Osteocyte (in vitro differentiated cells): ENCODE results near the gene OSGIN1. TPM values are rescaled to one million over a fixed set of nuclear protein-coding genes. Genes with fewer than 3 reads are reported as not detected.
"Not testable (repeated sequence)": the region's sequence is repeated elsewhere in the genome, so short reads cannot be mapped to it uniquely, and the experiment has no call there.

ENCODE experiments used
- DNase-seq: peaks from one replicate; pipeline ENCODE4 v3.0.0; 2021; ENCODE audit warnings: mixed read lengths; ENCODE audit not compliant: unreplicated experiment; ENCODE audit errors: extremely low spot score
- H3K27ac Mint-ChIP-seq: one replicate; pipeline ENCODE4 v1.8.0; 2021; ENCODE audit warnings: mild to moderate bottlenecking, mixed read lengths; ENCODE audit not compliant: unreplicated experiment
- H3K27me3 Mint-ChIP-seq: one replicate; pipeline ENCODE4 v1.8.0; 2021; ENCODE audit warnings: mixed read lengths; ENCODE audit not compliant: unreplicated experiment
- H3K36me3 Mint-ChIP-seq: one replicate; pipeline ENCODE4 v1.8.0; 2021; ENCODE audit warnings: mixed read lengths; ENCODE audit not compliant: unreplicated experiment
- H3K4me1 Mint-ChIP-seq: one replicate; pipeline ENCODE4 v1.8.0; 2021; ENCODE audit warnings: mixed read lengths; ENCODE audit not compliant: unreplicated experiment
- H3K4me3 Mint-ChIP-seq: one replicate; pipeline ENCODE4 v1.8.0; 2021; ENCODE audit warnings: mild to moderate bottlenecking, moderate library complexity, mixed read lengths; ENCODE audit not compliant: unreplicated experiment
- H3K9me3 Mint-ChIP-seq: one replicate; pipeline ENCODE4 v1.8.0; 2021; ENCODE audit warnings: mixed read lengths; ENCODE audit not compliant: unreplicated experiment
- CTCF ChIP-seq: fragments of 200-600 bp; sonication (generic); IDR thresholded peaks from 2 replicates; pipeline ENCODE4 v1.5.0; 2021; ENCODE audit warnings: antibody characterized with exemption, mild to moderate bottlenecking, moderate library complexity
- total RNA-seq: library from RNA; stranded (reverse); gene quantifications from 2 replicates; pipeline ENCODE4 v1.2.1, GENCODE V29; 2021

OSGIN1 gene
- total RNA-seq, 1 donor from 2014 or later = 1.3 TPM

GRCh38 chr16:83937922-83938885 is 14.8 kb upstream of the OSGIN1 start:
- Mint-ChIP-seq H3K4me1 (peaks cover 2% of the 10 kb centered on the region), H3K36me3 (no peaks in the 10 kb centered on the region), H3K27me3 (peaks cover 9% of the 10 kb centered on the region), H3K4me3 (no peak overlapping the region), H3K9me3 (no peaks in the 10 kb centered on the region), H3K27ac (no peak overlapping the region)
- no peak for TF ChIP-seq CTCF
- no peak for DNase-seq

- no peaks in the 10 kb centered on the region for H3K36me3 Mint-ChIP-seq
- no peaks in the 10 kb centered on the region for H3K9me3 Mint-ChIP-seq
- no peak overlapping the region for H3K27ac Mint-ChIP-seq
- peaks cover 7% of the 10 kb centered on the region for H3K27me3 Mint-ChIP-seq
- no peak for DNase-seq
- TF ChIP-seq CTCF = no peak
- peaks cover 2% of the 10 kb centered on the region for H3K4me1 Mint-ChIP-seq
- H3K4me3 Mint-ChIP-seq = no peak overlapping the region
These were observed 13.7 kb upstream of the OSGIN1 start for GRCh38 chr16:83939266-83939855.

GRCh38 chr16:83940119-83940518 is 12.9 kb upstream of the OSGIN1 start:
- peaks cover 2% of the 10 kb centered on the region for H3K4me1 Mint-ChIP-seq
- no peaks in the 10 kb centered on the region for H3K9me3 Mint-ChIP-seq
- H3K27ac Mint-ChIP-seq = no peak overlapping the region
- TF ChIP-seq CTCF = no peak
- no peak for DNase-seq
- H3K4me3 Mint-ChIP-seq = no peak overlapping the region
- H3K36me3 Mint-ChIP-seq = no peaks in the 10 kb centered on the region
- peaks cover 4% of the 10 kb centered on the region for H3K27me3 Mint-ChIP-seq

- peaks cover 3% of the 10 kb centered on the region for H3K27me3 Mint-ChIP-seq
- H3K4me3 Mint-ChIP-seq = no peak overlapping the region
- H3K9me3 Mint-ChIP-seq = no peaks in the 10 kb centered on the region
- H3K27ac Mint-ChIP-seq = no peak overlapping the region
- peaks cover 2% of the 10 kb centered on the region for H3K4me1 Mint-ChIP-seq
- H3K36me3 Mint-ChIP-seq = no peaks in the 10 kb centered on the region
- DNase-seq = no peak
- no peak for TF ChIP-seq CTCF
These were observed 12.2 kb upstream of the OSGIN1 start for GRCh38 chr16:83940630-83941378.

GRCh38 chr16:83941546-83941945 is 11.5 kb upstream of the OSGIN1 start:
- not testable (repeated sequence) for H3K4me1 Mint-ChIP-seq, H3K4me3 Mint-ChIP-seq, H3K27ac Mint-ChIP-seq, H3K9me3 Mint-ChIP-seq, DNase-seq, H3K27me3 Mint-ChIP-seq, H3K36me3 Mint-ChIP-seq
